Measurements from ENCODE around the gene AGAP1.

The AGAP1 gene

DNA sequence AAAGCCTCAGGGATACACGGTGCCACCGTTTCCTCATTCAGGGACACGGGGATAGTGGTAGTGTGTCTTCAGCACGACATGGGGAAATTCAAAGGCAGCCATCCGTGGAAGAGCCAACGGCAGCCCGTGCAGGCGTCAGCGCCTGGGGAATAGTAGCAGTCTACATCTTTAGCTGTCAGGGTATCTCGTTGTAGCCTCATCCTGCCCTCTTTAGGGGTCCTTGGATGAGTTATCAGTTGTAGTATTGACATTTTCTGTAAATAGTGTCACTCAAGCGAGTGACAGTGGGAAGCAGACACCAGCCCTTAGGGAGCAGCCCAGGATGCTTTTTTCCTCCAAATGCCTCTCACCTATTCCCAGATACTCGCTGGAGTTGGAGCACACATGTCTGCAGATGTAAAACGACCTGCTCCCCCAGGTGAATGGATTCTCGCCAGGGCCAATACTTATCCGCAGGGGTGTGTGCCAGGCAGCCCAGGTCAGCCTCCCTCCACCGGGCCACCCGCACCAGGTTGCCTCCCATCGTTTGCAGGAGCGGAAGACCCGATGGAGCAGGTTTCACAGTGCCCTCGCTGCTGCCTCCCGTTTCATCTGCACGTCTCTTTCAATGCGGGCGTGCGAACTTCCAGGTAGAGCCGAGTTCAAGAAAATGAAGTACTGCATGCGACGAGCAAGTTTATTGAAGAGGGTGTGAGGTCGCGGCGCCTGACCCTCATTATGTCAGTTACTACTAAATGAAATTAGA is 41.0 kb downstream of the AGAP1 start:
- DNase-seq, result no peak

DNA sequence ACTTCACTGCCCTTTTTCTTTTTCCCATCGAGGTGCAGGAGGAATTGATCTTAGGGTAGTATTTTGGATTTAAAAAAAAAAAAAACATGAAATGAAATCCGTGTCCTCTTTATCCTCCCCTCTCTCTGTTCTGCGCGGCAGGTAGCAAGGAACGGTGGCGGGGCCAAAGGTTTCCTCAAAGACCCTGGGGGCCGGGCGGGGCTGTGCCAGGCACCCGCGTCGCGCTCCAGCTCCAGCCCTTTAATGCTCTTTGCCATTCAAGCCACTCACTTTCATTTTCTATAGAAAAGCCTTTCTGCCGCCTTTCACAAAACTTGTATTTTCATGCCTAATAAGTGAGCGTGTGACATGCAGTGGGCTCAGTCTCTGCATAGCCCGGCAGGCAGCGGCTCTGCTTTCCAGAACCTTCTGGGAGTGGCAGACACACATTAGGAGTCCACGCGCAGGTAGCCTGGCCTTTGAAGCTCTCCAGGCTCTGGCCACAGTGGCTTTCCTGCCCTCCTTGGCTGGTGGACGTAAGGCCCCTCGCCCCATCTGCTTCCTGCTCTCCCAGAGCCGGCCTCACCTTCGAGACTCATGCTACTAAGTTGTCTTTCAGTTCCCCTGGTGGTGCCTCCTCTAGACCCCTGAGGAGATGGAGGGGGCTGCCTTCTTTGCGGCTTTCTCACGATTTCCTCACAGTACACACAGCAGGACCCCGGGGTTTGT is 41.7 kb downstream of the AGAP1 start:
- no peak for DNase-seq

GRCh38 chr2:235536711-235537110 is 42.9 kb downstream of the AGAP1 start:
- DNase-seq, result no peak

DNA sequence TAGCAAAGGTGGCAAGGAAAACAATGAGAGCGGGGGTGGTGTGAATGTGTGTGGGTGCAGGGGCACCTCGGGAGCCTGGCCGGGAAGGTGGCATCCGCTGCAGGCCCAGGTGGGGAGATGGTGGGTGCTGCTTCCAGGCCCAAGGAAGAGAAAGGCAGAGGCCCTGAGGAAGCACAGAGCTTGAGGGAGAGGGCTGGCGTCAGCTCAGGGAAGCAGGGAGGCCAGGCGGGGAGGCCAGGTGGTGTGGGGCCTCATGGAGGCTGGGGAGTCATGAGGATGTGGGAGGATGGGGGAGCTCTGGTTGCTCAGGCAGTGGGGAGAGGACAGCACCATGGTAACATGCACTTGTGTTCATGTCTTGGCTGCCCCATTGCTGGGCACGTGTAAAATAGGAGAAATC is 43.3 kb downstream of the AGAP1 start:
- no peak for DNase-seq

DNA sequence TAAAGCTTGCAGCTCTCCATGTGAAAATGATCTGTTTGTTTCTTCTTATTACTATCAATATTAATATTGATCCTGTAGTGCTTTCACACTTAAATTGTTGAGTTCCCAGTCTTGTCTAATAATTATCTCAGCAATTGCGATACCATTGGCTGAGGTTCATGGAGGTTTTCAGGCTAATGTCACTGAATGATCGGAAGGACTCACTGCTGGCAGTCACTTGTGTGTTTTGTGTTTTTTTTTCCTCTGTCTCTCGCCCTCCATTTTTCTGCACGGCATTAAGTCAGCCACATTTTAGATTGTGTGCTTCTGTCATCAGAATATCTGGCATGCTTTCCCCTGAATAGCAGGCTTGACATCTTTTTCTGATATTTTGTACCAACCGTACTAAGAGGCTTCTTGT is 43.7 kb downstream of the AGAP1 start:
- no peak for DNase-seq

DNA sequence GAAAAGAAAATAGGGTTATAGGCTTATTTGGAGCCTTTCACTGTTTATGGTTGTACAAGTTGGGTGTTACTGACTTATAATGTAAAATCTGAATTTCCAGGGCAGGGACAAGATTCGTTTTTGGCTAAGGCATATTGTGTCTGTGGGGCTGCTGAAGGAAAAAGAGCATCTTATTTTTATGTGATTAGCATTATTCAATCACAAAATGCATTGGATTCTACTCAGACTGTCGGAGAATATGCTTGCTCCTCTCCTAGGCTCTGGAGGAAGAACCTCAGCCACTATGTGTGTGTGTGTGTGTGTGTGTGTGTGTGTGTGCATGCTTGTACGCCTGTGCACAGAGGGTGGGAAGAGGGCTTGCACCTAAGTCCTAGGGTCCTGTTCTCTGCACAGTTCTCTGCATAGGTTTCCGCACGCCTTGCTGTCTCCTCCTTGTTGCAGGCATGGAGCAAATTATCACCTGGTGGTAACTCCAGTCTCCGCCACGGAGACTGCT is 44.3 kb downstream of the AGAP1 start:
- DNase-seq, result no peak

DNA sequence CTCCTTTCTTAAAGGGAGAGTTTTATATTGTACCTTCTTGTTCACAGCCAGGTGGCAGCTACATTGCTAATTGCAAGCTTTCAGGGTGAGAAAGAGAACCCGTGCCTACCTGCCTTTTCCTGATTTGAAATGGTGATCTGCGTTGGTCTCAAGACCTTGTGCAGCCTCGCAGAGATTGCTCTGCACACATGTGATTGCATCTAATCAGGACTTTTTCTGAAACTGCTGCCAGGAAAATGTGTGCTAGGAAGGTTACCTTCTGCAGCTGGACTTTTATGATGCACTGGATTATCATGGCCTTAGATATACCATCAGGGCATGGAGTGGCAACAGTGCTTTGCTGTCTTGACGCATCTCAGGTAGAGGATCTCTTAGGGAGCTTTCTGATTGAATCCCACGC is 45.1 kb downstream of the AGAP1 start:
- DNase-seq, result no peak

DNA sequence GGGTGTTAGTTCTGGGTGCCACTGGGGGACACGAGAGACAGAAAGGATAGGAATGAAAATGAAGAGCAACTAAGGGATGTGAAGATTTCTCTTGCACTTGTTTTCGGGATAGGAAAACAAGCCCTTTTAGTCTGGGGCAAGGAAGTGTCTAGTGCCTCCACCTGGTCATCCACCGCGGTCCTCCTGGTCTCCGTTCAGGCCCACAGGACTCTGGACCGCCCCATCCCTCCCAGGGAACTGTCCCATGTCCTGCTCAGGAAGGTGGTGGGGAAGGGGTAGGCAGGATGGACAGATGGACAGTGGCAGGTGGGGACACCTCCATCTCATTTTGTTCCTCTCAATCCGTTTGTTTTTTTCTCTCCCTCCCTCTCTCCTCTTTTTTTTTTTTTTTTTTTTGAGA is 45.9 kb downstream of the AGAP1 start:
- no peak for DNase-seq

DNA sequence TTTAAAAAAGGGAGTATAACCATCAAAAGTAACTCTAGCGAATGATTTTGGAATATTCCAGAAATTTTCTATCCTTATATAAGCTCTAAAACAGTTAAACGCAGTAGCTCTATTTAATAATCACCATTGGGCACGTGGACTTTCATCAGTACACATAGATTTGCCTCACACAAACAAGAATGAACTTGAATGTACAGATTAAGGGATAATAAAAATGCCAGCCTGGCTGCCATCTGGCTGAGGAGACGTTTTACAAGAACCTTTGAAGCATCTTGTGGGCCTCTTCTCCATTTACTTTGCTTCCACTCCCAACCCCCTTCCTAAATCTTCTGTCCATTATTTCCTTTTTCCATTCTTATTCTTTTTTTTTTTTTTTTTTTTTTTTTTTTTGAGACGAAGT is 47.2 kb downstream of the AGAP1 start:
- no peak for DNase-seq

- no peak for DNase-seq
These were observed 48.2 kb downstream of the AGAP1 start for GRCh38 chr2:235541838-235542549.

- no peak for DNase-seq
These were observed 48.9 kb downstream of the AGAP1 start for GRCh38 chr2:235542733-235543127.

DNA sequence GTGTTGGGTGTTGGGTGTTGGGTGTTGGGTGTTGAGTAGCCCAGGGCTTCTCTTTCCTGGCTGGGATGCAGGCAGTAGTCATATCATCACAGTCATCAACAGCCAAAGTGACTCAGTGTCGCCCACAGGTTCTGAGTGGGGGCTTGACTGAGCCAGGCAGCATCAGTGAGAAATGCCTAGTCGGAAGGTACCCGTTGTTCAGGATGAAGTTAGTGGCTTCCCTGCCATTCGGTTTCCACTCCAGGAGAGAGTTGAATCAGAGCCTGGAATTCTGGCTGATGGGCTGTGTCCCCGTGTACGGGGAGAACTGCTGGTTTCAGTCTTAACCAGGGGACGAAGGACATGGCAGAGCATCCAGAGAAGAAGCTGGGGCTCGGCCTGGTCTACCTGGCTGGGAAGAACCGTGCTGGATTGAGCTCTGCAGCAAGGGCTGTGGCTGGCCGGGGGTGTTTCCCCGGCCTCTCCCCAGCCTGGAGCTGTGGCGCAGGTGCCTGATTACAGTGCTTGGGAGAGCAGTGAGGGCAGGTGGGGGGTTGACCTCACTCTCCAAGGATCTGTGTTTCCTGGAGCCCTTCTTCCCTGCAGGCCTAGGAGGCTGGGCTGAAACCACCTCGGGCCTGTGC is 49.4 kb downstream of the AGAP1 start:
- no peak for DNase-seq

DNA sequence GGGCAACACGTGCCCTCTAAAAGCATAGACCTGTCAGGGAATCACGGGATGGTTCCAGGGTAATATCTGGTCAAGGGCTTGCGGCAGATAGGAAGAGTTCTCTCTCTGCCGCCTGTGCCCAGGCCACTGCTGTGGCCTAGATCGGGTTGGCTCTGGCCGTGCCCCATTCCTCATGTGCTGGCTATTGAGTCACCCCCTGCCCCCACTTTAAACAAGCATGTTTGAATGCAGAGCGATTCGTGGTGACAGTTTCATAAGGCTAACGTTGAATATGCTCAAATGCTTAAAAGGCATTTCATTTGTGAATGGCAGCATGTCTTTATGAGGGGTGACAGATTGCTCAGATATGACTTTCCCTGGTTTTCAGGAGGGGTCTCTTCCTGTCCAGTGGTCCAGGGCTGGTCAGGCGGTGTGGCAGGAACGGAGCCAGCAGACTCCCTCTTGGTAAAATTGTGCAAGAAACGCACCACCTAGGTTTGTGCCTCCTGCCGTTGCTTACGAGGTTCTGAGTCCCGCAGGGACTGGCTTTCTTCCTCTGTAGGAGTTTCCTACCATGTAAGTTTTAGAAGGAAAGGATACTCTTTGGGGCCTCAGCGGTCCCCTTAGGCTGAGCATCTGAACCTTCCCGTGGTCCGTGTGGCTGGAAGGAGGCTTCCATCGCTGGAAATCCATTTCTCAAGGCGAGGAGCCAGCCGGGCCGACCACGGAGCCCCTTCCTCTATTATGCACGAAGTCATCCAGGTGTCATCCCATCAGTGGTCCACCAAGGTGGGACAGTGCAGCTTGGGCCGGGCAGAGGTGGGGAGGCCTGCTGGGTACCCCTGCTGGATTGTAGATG is 50.2 kb downstream of the AGAP1 start:
- no peak for DNase-seq

- DNase-seq, result no peak
These were observed 50.8 kb downstream of the AGAP1 start for GRCh38 chr2:235544689-235544969.

DNA sequence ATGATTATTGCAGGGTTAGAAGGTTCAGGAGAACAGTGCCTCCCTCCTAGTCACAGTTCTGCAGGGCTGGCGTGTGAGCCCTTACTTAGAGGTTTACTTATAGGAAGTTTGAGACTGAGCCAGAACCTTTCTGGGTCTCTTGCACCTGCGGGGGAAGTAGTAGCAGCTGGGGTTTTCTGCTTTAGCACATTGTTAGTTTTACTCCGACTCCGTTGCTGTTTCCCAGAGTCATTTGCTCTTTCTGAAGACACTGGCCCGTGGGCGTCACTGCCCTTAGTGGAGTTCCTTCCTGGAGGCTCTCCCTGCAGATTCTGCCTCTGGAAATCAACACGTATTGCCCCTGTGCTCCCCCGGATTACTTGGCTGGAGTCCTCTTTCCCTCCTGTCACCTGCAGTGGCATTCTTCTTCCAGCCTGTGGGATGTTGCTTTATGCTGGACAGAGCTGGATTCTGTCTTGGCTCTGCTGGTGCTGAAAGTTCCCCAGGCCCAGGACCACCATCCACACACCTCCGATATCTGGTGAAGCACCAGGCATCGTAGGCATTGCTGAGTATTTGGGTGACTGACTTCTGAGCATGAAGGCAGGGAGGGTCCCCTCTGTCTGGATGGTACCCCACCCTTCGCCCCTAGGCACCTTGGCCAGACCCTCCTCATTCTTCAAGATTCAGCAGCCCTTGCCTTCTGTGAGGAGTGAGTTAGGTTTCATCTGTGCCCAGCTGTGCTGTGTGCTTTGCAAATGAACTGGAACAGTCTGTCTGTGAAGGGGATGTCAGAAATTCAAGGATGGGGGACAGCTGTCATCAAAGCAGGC is 51.7 kb downstream of the AGAP1 start:
- no peak for DNase-seq

DNA sequence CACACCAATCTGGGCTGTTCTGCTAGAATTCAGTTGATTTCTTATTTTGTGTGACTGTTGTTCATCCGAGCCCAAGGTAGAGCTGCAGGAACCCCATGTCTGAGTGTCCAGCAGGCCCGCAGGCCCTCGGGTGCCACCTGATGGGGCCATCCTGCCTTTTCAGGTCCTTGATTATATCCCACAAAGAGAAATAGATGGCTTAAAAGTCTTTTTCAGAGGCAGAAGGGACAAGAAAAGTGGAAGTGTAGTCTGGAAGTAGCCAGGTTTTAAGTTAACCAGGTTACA is 52.2 kb downstream of the AGAP1 start:
- DNase-seq, result no peak

GRCh38 chr2:235546436-235546835 is 52.6 kb downstream of the AGAP1 start:
- no peak for DNase-seq

DNA sequence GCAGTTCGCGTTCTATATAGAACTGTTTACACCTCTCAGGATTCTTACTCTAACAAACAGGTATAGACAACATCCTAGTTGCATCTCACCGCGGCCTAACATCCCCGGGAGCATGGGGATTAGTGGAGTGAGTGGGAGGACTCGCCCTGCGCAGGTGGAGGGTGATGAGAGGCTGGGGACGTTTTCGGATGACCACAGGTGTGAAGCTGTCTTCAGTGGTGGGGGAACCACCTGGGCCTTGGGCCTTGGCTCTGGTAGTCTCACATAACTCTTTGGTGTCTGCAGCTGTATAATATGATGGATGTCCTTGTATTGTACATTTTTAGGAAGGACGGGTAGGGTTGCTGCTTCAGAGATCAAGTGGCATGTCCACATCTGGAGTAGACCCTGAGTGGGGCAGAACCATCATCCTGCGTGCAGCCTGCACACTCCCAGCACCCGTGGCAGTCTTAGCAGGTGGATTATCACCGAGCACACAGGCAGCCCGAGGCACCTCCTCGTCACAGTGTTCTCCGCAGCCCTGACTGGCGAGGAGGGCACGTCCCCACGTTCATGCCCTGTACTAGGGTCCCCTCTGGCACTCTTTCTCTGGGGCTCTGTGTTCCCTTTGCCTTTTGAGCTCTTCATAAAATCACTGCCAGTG is 56.0 kb downstream of the AGAP1 start:
- no peak for DNase-seq

DNA sequence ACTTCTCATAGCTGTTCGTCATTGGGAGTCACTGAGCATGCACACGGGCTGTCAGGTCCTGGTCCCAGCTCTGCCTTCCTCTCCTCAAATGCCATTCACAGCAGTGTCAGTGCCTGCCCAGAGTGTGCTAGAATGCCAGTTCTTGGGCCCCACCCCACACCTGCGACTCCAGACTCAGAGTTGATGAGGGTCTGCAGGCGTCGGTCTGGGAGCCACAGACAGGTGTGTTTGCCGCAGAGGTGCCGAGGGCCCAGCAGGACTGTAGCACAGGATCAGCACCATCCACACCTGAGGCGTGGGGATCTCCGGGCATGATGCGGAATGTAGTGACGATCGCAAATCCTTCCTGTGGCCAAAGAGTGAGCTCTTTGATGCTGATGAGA is 56.5 kb downstream of the AGAP1 start:
- no peak for DNase-seq

DNA sequence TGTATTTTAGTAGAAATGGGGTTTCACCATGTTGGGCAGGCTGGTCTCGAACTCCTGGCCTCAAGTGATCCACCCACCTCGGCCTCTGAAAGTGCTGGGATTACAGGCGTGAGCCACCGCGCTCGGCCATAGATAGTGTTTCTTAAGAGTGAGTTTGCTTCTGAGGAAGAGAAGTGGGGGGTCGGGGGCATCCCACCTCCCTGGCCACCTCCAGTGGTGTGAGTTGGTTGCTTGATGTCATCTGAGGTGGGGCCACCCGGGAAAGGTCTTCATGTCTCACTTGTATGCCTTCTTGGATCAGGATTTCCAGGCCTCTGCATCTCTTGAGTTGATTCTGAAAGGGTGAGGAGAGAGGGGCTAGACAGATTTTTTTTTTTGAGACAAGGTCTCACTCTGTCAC is 57.1 kb downstream of the AGAP1 start:
- DNase-seq, result no peak

GRCh38 chr2:235551965-235552364 is 58.1 kb downstream of the AGAP1 start:
- DNase-seq, result no peak

DNA sequence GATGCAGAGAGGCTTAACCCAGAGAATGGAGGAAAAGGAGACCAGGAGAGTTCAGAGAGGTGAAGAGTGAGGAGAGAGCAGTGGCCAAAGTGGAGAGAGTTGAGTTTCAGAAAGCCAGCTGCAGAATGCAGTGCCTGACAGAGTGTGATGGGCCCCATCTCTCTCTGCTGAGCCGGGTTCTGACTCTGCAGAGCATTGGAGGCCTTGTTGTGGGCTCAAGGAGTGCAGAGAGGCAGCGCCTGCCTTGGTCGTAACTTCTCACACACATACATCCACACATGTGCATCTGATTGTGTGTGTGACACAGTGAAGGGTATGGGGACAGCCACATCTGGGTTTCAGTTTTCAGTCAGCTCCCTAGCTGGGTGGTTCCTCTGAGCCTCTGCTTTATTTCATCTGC is 58.8 kb downstream of the AGAP1 start:
- DNase-seq, result no peak
